Osteocyte (in vitro differentiated cells): ENCODE results near the gene KLHL7. TPM values are rescaled to one million over a fixed set of nuclear protein-coding genes. Genes with fewer than 3 reads are reported as not detected.

Experiments used
- DNase-seq: peaks from one replicate; pipeline ENCODE4 v3.0.0; 2021; ENCODE audit warnings: mixed read lengths; ENCODE audit not compliant: unreplicated experiment; ENCODE audit errors: extremely low spot score
- H3K27ac Mint-ChIP-seq: one replicate; pipeline ENCODE4 v1.8.0; 2021; ENCODE audit warnings: mild to moderate bottlenecking, mixed read lengths; ENCODE audit not compliant: unreplicated experiment
- H3K27me3 Mint-ChIP-seq: one replicate; pipeline ENCODE4 v1.8.0; 2021; ENCODE audit warnings: mixed read lengths; ENCODE audit not compliant: unreplicated experiment
- H3K36me3 Mint-ChIP-seq: one replicate; pipeline ENCODE4 v1.8.0; 2021; ENCODE audit warnings: mixed read lengths; ENCODE audit not compliant: unreplicated experiment
- H3K4me1 Mint-ChIP-seq: one replicate; pipeline ENCODE4 v1.8.0; 2021; ENCODE audit warnings: mixed read lengths; ENCODE audit not compliant: unreplicated experiment
- H3K4me3 Mint-ChIP-seq: one replicate; pipeline ENCODE4 v1.8.0; 2021; ENCODE audit warnings: mild to moderate bottlenecking, moderate library complexity, mixed read lengths; ENCODE audit not compliant: unreplicated experiment
- H3K9me3 Mint-ChIP-seq: one replicate; pipeline ENCODE4 v1.8.0; 2021; ENCODE audit warnings: mixed read lengths; ENCODE audit not compliant: unreplicated experiment
- total RNA-seq: library from RNA; stranded (reverse); gene quantifications from 2 replicates; pipeline ENCODE4 v1.2.1, GENCODE V29; 2021
- TF ChIP-seq, protein P1 (sequence below): fragments of 200-600 bp; sonication (generic); IDR thresholded peaks from 2 replicates; pipeline ENCODE4 v1.5.0; 2021; ENCODE audit warnings: antibody characterized with exemption, mild to moderate bottlenecking, moderate library complexity

Gene KLHL7
- total RNA-seq, 1 donor from 2014 or later, result 50.2 TPM

DNA sequence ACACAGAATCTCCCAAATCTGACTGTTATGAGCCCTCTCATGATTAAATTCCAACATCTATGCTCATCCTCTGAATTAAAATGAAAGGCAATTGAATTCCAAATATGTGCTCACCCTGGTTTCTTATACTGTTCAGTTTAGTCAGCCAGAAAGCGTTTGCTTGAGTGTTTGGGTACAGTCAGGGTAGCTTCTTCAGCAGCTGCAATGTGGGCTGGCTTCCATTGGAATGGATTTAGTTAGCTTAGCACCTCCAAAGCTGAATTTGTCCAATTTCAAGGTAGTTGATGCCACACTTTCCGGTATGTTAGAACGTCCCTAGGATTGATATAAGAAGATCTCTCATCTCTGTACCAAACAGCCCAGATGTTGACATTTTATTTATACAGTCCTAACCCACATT, 9.3 kb downstream of the KLHL7 start:
- Mint-ChIP-seq H3K27me3 (no peaks in the 10 kb centered on the region), H3K4me3 (no peak overlapping the region), H3K4me1 (peaks cover 32% of the 10 kb centered on the region), H3K36me3 (peaks cover 3% of the 10 kb centered on the region), H3K27ac (no peak overlapping the region), H3K9me3 (no peaks in the 10 kb centered on the region)
- no peak for DNase-seq
- TF ChIP-seq, protein P1, sequence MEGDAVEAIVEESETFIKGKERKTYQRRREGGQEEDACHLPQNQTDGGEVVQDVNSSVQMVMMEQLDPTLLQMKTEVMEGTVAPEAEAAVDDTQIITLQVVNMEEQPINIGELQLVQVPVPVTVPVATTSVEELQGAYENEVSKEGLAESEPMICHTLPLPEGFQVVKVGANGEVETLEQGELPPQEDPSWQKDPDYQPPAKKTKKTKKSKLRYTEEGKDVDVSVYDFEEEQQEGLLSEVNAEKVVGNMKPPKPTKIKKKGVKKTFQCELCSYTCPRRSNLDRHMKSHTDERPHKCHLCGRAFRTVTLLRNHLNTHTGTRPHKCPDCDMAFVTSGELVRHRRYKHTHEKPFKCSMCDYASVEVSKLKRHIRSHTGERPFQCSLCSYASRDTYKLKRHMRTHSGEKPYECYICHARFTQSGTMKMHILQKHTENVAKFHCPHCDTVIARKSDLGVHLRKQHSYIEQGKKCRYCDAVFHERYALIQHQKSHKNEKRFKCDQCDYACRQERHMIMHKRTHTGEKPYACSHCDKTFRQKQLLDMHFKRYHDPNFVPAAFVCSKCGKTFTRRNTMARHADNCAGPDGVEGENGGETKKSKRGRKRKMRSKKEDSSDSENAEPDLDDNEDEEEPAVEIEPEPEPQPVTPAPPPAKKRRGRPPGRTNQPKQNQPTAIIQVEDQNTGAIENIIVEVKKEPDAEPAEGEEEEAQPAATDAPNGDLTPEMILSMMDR, result no peak

- H3K36me3 Mint-ChIP-seq, result peaks cover 3% of the 10 kb centered on the region
- no peaks in the 10 kb centered on the region for H3K9me3 Mint-ChIP-seq
- TF ChIP-seq, protein P1, result no peak
- H3K27ac Mint-ChIP-seq, result peak overlapping the region; percentile 45
- no peak for DNase-seq
- H3K4me3 Mint-ChIP-seq, result no peak overlapping the region
- H3K27me3 Mint-ChIP-seq, result no peaks in the 10 kb centered on the region
- peaks cover 32% of the 10 kb centered on the region for H3K4me1 Mint-ChIP-seq
Measured at GRCh38 chr7:23115991-23116390, 10.4 kb downstream of the KLHL7 start.

GRCh38 chr7:23117841-23118240, 12.3 kb downstream of the KLHL7 start:
- no peak for DNase-seq
- no peak overlapping the region for H3K4me3 Mint-ChIP-seq
- H3K4me1 Mint-ChIP-seq, result peaks cover 35% of the 10 kb centered on the region
- H3K9me3 Mint-ChIP-seq, result no peaks in the 10 kb centered on the region
- H3K27me3 Mint-ChIP-seq, result no peaks in the 10 kb centered on the region
- peaks cover 7% of the 10 kb centered on the region for H3K36me3 Mint-ChIP-seq
- TF ChIP-seq, protein P1, result no peak
- H3K27ac Mint-ChIP-seq, result no peak overlapping the region

DNA sequence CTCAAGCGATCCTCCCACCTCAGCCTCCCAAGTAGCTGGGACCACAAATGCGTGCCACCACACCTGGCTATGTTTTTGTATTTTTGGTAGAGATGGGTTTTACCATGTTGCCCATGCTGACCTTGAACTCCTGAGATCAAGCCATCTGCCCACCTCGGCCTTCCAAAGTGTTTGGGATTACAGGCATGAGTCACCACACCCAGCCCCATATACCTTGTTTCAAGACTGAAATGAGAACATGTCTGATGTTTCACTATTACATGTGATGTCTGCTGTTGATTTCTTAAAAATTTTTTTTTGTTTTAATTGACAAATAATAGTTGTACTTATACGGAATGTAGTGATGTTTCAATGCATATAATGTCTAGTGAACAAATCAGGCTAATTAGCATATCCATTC, 14.5 kb downstream of the KLHL7 start:
- Mint-ChIP-seq H3K27me3 (no peaks in the 10 kb centered on the region), H3K27ac (no peak overlapping the region), H3K4me3 (no peak overlapping the region), H3K9me3 (no peaks in the 10 kb centered on the region), H3K36me3 (peaks cover 10% of the 10 kb centered on the region), H3K4me1 (peaks cover 26% of the 10 kb centered on the region)
- no peak for DNase-seq
- TF ChIP-seq, protein P1, result no peak

GRCh38 chr7:23121165-23121564, 15.6 kb downstream of the KLHL7 start:
- H3K9me3 Mint-ChIP-seq, result no peaks in the 10 kb centered on the region
- TF ChIP-seq, protein P1, result no peak
- no peaks in the 10 kb centered on the region for H3K27me3 Mint-ChIP-seq
- DNase-seq, result no peak
- H3K36me3 Mint-ChIP-seq, result peaks cover 16% of the 10 kb centered on the region
- no peak overlapping the region for H3K4me3 Mint-ChIP-seq
- H3K4me1 Mint-ChIP-seq, result peaks cover 16% of the 10 kb centered on the region
- no peak overlapping the region for H3K27ac Mint-ChIP-seq
